Measurements from ENCODE around the gene ALG11.

The ALG11 gene

DNA sequence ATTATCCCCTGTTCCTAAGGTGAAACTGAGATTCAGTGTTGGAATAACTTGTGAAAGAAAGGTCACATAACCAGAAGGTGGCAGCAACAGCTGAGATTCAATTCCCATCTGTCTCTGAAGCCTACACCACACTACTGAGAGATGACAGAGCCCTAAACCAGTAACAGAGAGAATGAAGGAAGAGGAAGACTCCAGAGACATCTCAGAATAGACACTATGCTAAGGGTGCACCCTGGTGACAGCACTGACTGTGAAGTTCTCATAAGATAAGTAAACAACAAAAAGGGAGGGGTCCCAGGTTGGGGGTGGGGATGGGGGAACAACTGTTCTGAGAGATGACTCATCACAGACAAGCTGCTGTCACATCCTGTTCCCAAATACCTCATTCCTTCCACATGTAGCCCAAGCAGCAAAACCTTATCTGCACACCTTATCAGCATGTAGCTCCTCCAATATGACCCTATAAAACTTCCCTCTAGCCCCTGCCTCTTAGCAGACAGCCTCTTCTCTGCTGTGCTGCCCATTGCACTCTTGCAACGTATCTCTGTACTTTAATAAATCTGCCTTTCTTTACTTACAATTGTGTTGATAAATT is 58.8 kb downstream of the ALG11 start:
- no peaks in the 10 kb centered on the region; the same call in 1 of the 2 replicates for H3K36me3 ChIP-seq (ENCODE audit: insufficient read depth, low read length)
- no peak overlapping the region for H3K4me3 ChIP-seq (ENCODE audit: low read length, poor library complexity, severe bottlenecking)
- H2AFZ ChIP-seq (ENCODE audit: low read length): no peak overlapping the region
- H3K79me2 ChIP-seq (ENCODE audit: insufficient read depth, low read length): no peaks in the 10 kb centered on the region
- no peaks in the 10 kb centered on the region for H3K4me1 ChIP-seq (ENCODE audit: insufficient read depth, low read length, poor library complexity, severe bottlenecking)
- no peaks in the 10 kb centered on the region for H4K20me1 ChIP-seq (ENCODE audit: insufficient read depth, low read length, poor library complexity, severe bottlenecking)
- H3K27me3 ChIP-seq (ENCODE audit: insufficient read depth, low read length, poor library complexity, severe bottlenecking): peaks cover 6% of the 10 kb centered on the region
- H3K9me3 ChIP-seq (ENCODE audit: insufficient read depth, low read depth, low read length): peaks cover 15% of the 10 kb centered on the region; the same call in 1 of the 2 replicates
- no peaks in the 10 kb centered on the region for H3K9me2 ChIP-seq (replicated peaks; ENCODE audit: low read depth, low read length)
- TF ChIP-seq CTCF (conservative IDR thresholded peaks at IDR 0.05; ENCODE audit: low read length) (peak; percentile 60), EZH2phosphoT487 (IDR thresholded peaks at IDR 0.05; ENCODE audit: borderline replicate concordance) (no peak)
- H3K9ac ChIP-seq (ENCODE audit: low read depth, low read length, poor library complexity, severe bottlenecking): no peak overlapping the region
- no peaks in the 10 kb centered on the region for H3F3A ChIP-seq (ENCODE audit: low read depth)
- no peak overlapping the region for H3K4me2 ChIP-seq (ENCODE audit: low read depth, low read length, poor library complexity, severe bottlenecking)

All from Loucy (cell line).